Natural killer cell treated with Interleukin-12 subunit alpha and Interleukin-12 subunit beta and Interleukin-15 and Interleukin-18, amount 100 ng/mL, for 72 hours (primary cell): ENCODE results near the gene SLC25A1. TPM values are rescaled to one million over a fixed set of nuclear protein-coding genes. Genes with fewer than 3 reads are reported as not detected.

Experiments used
- ATAC-seq, 2 donors: fragments of 150-1000 bp; cut with Tn5 transposase in 1 of 2; sonication (Bioruptor Pico), chemical (Tn5 transposase) in 1 of 2; 2 replicates each; pipeline ENCODE4 v1.10.0; 2021
- DNase-seq: peaks from one replicate; pipeline ENCODE4 v3.0.0; 2022; ENCODE audit warnings: low spot score
- H3K27ac Mint-ChIP-seq, 2 donors: 1 replicate in 1 of 2; 2 replicates in 1 of 2; pipeline ENCODE4 v1.8.0; 2022; ENCODE audit warnings: mixed read lengths in 2 of 2, mild to moderate bottlenecking in 1 of 2, moderate library complexity in 1 of 2
- H3K27me3 Mint-ChIP-seq, 2 donors: 1 replicate in 1 of 2; 2 replicates in 1 of 2; pipeline ENCODE4 v1.8.0; 2022; ENCODE audit warnings: mixed read lengths in 2 of 2
- H3K36me3 Mint-ChIP-seq: one replicate; pipeline ENCODE4 v1.8.0; 2022; ENCODE audit warnings: mixed read lengths
- H3K4me1 Mint-ChIP-seq, 2 donors: 1 replicate in 1 of 2; 2 replicates in 1 of 2; pipeline ENCODE4 v1.8.0; 2022; ENCODE audit warnings: low read depth in 2 of 2, mixed read lengths in 2 of 2, mild to moderate bottlenecking in 1 of 2
- H3K4me3 Mint-ChIP-seq: one replicate; pipeline ENCODE4 v1.8.0; 2022; ENCODE audit warnings: mixed read lengths
- H3K9me3 Mint-ChIP-seq: 2 replicates; pipeline ENCODE4 v1.8.0; 2022; ENCODE audit warnings: mixed read lengths
- total RNA-seq, 2 donors: library from RNA; stranded (reverse); gene quantifications; one replicate each; pipeline ENCODE4 v1.2.3, GENCODE V29; 2022

Gene SLC25A1
- total RNA-seq, 2 donors from 2014 or later = 44.5 to 44.7 TPM

- H3K36me3 Mint-ChIP-seq = no peaks in the 10 kb centered on the region
- H3K4me1 Mint-ChIP-seq = peaks cover 7% of the 10 kb centered on the region in 2 donors
- DNase-seq (no peak), ATAC-seq (no peak)
- H3K4me3 Mint-ChIP-seq = no peak overlapping the region
- H3K27ac Mint-ChIP-seq = no peak overlapping the region
- H3K9me3 Mint-ChIP-seq = no peaks in the 10 kb centered on the region
- no peaks in the 10 kb centered on the region for H3K27me3 Mint-ChIP-seq
These were observed 51.1 kb downstream of the SLC25A1 start for GRCh38 chr22:19127329-19128008.

- no peaks in the 10 kb centered on the region for H3K9me3 Mint-ChIP-seq
- H3K4me3 Mint-ChIP-seq = no peak overlapping the region
- no peaks in the 10 kb centered on the region for H3K36me3 Mint-ChIP-seq
- H3K27ac Mint-ChIP-seq = no peak overlapping the region
- peaks cover 7 to 8% of the 10 kb centered on the region in 2 donors for H3K4me1 Mint-ChIP-seq
- no peak for ATAC-seq
- H3K27me3 Mint-ChIP-seq = no peaks in the 10 kb centered on the region
- no peak for DNase-seq
These were observed 51.9 kb downstream of the SLC25A1 start for GRCh38 chr22:19126309-19127273.

Other genes with a start within 250 kb of the SLC25A1 start
- not detected for gene PRODH, start 242.4 kb downstream of the SLC25A1 start, total RNA-seq
- 10 to 100 TPM; 29.6 to 34.6 TPM for gene DGCR2, start 56.3 kb downstream of the SLC25A1 start, total RNA-seq
- gene TSSK2, start 47.4 kb downstream of the SLC25A1 start, total RNA-seq = under 1 TPM in 1 of 2 donors, not detected in 1; 0.39 TPM
- 10 to 100 TPM; 30.0 to 38.6 TPM for gene ESS2, start 34.1 kb downstream of the SLC25A1 start, total RNA-seq
- not detected for gene GSC2, start 28.4 kb downstream of the SLC25A1 start, total RNA-seq
- 1 to 10 TPM in 1 of 2 donors, under 1 TPM in 1; 0.50 to 1.5 TPM for gene CLTCL1, start 113.0 kb upstream of the SLC25A1 start, total RNA-seq